Pons (tissue), 1 donor: ENCODE data around the gene RANBP1.
"Not testable (repeated sequence)": the region's sequence is repeated elsewhere in the genome, so short reads cannot be mapped to it uniquely, and the experiment has no call there.

Source experiments
- DNase-seq: peaks from one replicate; pipeline ENCODE4 v3.0.0-alpha.2; 2016; ENCODE audit warnings: low spot score

The RANBP1 gene

GRCh38 chr22:20151276-20151588, 35.3 kb downstream of the RANBP1 start:
- no peak for DNase-seq

DNA sequence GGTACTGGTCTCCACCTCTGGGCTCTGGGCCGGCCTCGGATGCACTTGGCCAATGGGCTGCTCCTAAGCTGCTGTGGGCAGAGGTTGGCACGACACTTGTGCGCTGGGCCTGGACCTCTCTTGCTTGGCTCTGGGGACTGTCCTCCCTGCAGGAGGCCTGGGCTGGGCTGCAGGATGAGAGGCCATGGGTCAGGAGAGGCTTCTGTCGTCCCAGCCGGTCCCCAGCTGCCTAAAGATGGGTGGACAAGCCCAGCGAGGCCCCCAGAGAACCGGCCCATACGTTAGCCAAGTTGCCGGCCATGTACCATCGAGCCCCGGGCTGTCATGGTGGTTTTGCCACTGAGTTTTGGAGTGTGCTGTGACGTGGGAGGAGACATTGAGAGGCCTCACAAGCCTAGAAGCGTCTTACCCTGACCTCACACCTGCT, 36.6 kb downstream of the RANBP1 start:
- no peak for DNase-seq

- DNase-seq, result no peak
These were observed 38.0 kb downstream of the RANBP1 start for GRCh38 chr22:20153945-20154344.

GRCh38 chr22:20154602-20155187, 38.8 kb downstream of the RANBP1 start:
- DNase-seq, result no peak

- peak; percentile 57 for DNase-seq
These were observed 39.6 kb downstream of the RANBP1 start for GRCh38 chr22:20155330-20156041.

DNA sequence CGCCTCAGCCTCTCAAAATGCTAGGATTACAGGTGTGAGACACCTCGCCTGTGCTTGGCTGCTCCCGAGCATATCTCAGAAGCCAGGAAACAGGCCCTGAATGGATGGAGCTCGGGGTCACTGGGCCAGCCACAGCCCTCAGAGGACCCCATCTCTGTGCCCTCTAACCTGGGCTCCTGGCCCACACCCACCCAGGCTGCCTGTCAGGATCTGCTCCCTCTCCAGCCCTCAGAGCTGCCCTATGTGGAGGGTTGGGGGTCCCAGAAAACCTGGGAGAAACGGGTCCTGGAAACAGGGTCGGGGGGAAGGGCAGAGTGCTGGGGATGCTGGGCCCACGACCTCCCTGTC, 40.1 kb downstream of the RANBP1 start:
- no peak for DNase-seq

- DNase-seq, result peak; percentile 42
These were observed 40.9 kb downstream of the RANBP1 start for GRCh38 chr22:20156611-20157429.

DNA sequence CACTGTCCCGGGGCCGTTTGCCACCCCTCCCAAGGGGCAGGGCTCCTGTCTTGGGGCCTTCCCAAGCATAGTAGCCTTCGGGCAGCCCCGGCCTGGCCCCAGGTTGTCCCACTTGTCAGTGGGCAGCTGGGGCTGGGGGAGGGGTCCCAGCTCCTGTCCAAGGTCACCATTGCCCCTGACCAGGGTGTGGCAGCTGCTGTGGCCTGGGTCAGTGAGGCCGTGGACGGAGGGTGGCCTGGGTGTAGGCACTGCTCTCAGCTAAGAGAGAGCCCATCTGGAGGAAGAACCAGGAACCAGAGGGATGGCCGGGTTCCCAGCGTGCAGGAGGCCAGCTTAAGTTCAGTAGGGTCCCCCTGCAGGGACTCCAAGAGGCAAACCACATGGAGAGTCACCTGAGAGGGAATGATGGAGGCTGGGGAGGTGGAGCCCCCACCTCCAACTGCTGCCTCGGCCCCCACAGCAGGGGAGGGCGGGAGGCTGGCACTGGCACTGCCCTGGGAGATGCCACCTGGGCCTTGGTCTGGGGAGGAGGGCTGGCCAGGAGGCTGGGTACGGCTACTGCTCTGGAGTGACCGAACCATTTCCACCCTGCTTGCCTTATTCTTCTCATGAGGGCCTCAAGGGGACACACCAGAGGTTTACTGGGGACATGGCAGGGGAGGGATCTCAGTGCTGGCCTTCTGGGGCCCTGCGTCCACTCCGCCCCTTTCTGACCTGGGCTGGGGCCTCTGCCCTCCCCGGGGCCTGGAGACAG, 41.7 kb downstream of the RANBP1 start:
- DNase-seq, result no peak

GRCh38 chr22:20158391-20159036, 42.6 kb downstream of the RANBP1 start:
- DNase-seq, result no peak

DNA sequence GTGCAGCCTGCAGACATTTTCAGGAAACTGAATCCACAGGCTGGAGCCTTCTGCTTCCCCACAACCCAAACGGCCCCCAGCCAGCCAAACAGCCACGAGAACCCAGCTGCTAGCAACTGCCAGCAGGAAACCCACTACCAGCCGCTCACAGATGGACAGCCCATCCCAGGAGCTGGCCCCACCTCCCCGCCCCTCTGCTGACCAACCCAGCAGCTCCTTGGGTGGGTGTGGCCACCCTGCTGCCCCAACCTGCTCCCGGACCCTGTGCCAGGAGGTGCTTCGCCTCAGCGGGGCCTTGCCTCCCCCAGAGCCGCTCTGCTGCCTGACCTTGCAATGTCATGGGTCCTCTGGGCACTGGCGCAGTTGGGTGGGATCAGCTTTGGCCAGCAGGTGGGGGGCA, 43.2 kb downstream of the RANBP1 start:
- no peak for DNase-seq

DNA sequence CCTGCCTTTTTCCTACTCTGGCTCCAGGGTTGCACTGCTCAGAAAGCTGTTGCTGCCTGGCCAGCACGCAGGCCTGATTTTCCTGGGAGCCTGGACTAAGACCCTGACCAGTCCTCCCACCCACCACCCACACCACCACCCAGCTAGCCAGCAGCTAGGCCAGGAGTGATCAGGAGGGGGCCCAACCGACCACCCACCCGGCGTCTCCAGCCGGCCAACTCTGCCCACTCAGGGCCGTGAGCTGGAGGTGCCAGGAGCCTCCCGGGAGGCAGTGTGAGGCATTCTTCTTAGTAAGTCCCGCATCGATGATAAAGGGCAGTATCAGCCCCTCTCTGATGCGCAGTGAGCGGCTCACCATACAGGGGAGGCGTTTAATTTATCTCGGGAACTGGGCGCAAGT, 43.6 kb downstream of the RANBP1 start:
- not testable (repeated sequence) for DNase-seq

- no peak for DNase-seq
These were observed 44.1 kb downstream of the RANBP1 start for GRCh38 chr22:20160041-20160440.

DNA sequence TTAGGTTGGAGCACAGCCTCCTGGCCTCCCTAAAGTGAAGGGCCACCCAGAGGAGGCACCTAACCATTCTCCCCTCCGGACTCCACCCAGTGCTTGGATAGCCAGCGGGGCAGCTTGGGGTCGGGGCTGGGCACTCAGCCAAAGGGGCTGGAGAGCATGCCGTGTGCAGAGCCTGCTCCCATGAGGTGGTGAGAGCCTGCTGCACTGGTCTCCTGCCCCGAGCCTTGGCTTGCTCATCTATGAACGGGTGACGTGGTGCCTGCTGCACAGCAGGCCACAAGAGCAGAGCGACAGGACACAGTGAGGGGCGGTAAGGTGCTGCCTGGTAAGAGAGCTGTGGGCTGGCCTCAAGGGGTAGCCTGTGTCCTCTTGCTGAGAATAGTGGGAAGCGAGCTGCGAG, 49.0 kb downstream of the RANBP1 start:
- DNase-seq, result no peak

GRCh38 chr22:20165421-20165820, 49.5 kb downstream of the RANBP1 start:
- no peak for DNase-seq

GRCh38 chr22:20165913-20166312, 50.0 kb downstream of the RANBP1 start:
- no peak for DNase-seq

GRCh38 chr22:20166703-20167102, 50.8 kb downstream of the RANBP1 start:
- DNase-seq, result no peak

- no peak for DNase-seq
These were observed 51.9 kb downstream of the RANBP1 start for GRCh38 chr22:20167643-20168322.

GRCh38 chr22:20169253-20169822, 53.4 kb downstream of the RANBP1 start:
- DNase-seq, result no peak

- DNase-seq, result no peak
These were observed 54.3 kb downstream of the RANBP1 start for GRCh38 chr22:20170170-20170569.

GRCh38 chr22:20171288-20172140, 55.6 kb downstream of the RANBP1 start:
- DNase-seq, result no peak
